Activated CD4-positive, alpha-beta T cell treated with anti-CD3 and anti-CD28 coated beads, Interleukin-2, Interleukin-4, amounts not matched to agents 100 ng/mL and 50 ng/mL, durations not matched to agents 16 hours and 8 hours (primary cell): ENCODE results near the gene USP50.
"Not testable (repeated sequence)": the region's sequence is repeated elsewhere in the genome, so short reads cannot be mapped to it uniquely, and the experiment has no call there.

Experiments used
- DNase-seq: peaks from one replicate; pipeline ENCODE4 v3.0.0-alpha.2; 2020; ENCODE audit warnings: low spot score

The USP50 gene

GRCh38 chr15:50546566-50546965 lies at the start of gene USP50:
Gene USP50 (minus strand): TSS chr15:50546666. CDS start chr15:50546525, 141 bp downstream.
- DNase-seq: no peak

GRCh38 chr15:50594311-50594710 lies 47.8 kb upstream of the USP50 start:
- DNase-seq: no peak

GRCh38 chr15:50593761-50594160 lies 47.3 kb upstream of the USP50 start:
- DNase-seq: no peak

GRCh38 chr15:50590288-50590687 lies 43.8 kb upstream of the USP50 start:
- DNase-seq: no peak

- DNase-seq: no peak
Observed at GRCh38 chr15:50577492-50577891, 31.0 kb upstream of the USP50 start.

GRCh38 chr15:50576166-50576565 lies 29.7 kb upstream of the USP50 start:
- DNase-seq: no peak

GRCh38 chr15:50573842-50574241 lies 27.4 kb upstream of the USP50 start:
- not testable (repeated sequence) for DNase-seq

- peak; percentile 21 for DNase-seq
Observed at GRCh38 chr15:50563756-50564155, 17.3 kb upstream of the USP50 start.

GRCh38 chr15:50562735-50563640 lies 16.5 kb upstream of the USP50 start:
- peak; percentile 66 for DNase-seq

GRCh38 chr15:50558012-50558411 lies 11.5 kb upstream of the USP50 start:
- peak; percentile 19 for DNase-seq

- DNase-seq: peak; percentile 12
Observed at GRCh38 chr15:50556642-50557371, 10.3 kb upstream of the USP50 start.

- no peak for DNase-seq
Observed at GRCh38 chr15:50552238-50552637, 5.8 kb upstream of the USP50 start.

- no peak for DNase-seq
Observed at GRCh38 chr15:50549326-50549725, 2.9 kb upstream of the USP50 start.

- no peak for DNase-seq
Observed at GRCh38 chr15:50544368-50544767, 2.1 kb downstream of the USP50 start.

GRCh38 chr15:50543556-50543955 lies 2.9 kb downstream of the USP50 start:
- no peak for DNase-seq

GRCh38 chr15:50542887-50543210 lies 3.6 kb downstream of the USP50 start:
- DNase-seq: no peak

- DNase-seq: no peak
Observed at GRCh38 chr15:50531766-50532165, 14.7 kb downstream of the USP50 start.

- no peak for DNase-seq
Observed at GRCh38 chr15:50531163-50531562, 15.3 kb downstream of the USP50 start.

GRCh38 chr15:50523851-50524251 lies 22.6 kb downstream of the USP50 start:
- no peak for DNase-seq

GRCh38 chr15:50519740-50520425 lies 26.6 kb downstream of the USP50 start:
- DNase-seq: no peak

- DNase-seq: no peak
Observed at GRCh38 chr15:50513001-50513400, 33.5 kb downstream of the USP50 start.

- DNase-seq: no peak
Observed at GRCh38 chr15:50506121-50506520, 40.3 kb downstream of the USP50 start.

- DNase-seq: not testable (repeated sequence)
Observed at GRCh38 chr15:50505656-50506055, 40.8 kb downstream of the USP50 start.
